ENCODE data around the gene SEC24C. TPM values are rescaled to one million over a fixed set of nuclear protein-coding genes. Genes with fewer than 3 reads are reported as not detected.
"Not testable (repeated sequence)": the region's sequence is repeated elsewhere in the genome, so short reads cannot be mapped to it uniquely, and the experiment has no call there.

The SEC24C gene
- polyA plus RNA-seq (2011; rRNA removed) (86.9 and 97.4 TPM in 2 replicates), polyA minus RNA-seq (2011; rRNA and poly(A)+ RNA removed) (141 and 180 TPM in 2 replicates)

- ChIA-PET CTCF (interaction anchor here (1.4 kb wide), 1 partner anchor 215 kb away, joined by 4 read pairs; no protein-coding TSS in a partner anchor), POLR2A (interaction anchor here (0.6 to 2.7 kb wide), 5 partner anchors 9 to 236 kb away, joined by 3 to 27 read pairs (median 4); a partner anchor contains a TSS)
- DNase-seq (ENCODE audit: low read depth, low spot score) = peak; percentile 90
- no peak for TF ChIP-seq CTCF (IDR thresholded peaks at IDR 0.05; ENCODE audit: low read depth, low read length)
- no peaks in the 10 kb centered on the region for H3K27me3 ChIP-seq (ENCODE audit: control insufficient read depth, insufficient read depth, low read length)
- H3K4me3 ChIP-seq (ENCODE audit: low read depth, low read length) = peak within 1 kb of the TSS; percentile 96
- peak within 1 kb of the TSS; percentile 96 for H3K27ac ChIP-seq (ENCODE audit: low read depth, low read length)
- H3K9me3 ChIP-seq (ENCODE audit: control insufficient read depth, insufficient read depth, low read length) = no peaks in the 10 kb centered on the region
Observed at GRCh38 chr10:73743905-73744663, at the start of gene SEC24C. TSS of gene SEC24C (plus strand) at chr10:73744372. CDS start at chr10:73746833, 2,461 bp downstream.

GRCh38 chr10:73695302-73695701 lies 48.9 kb upstream of the SEC24C start:
- H3K27me3 ChIP-seq (ENCODE audit: control insufficient read depth, insufficient read depth, low read length); DNase-seq (ENCODE audit: low read depth, low spot score); POLR2A ChIA-PET; H3K4me3 ChIP-seq (ENCODE audit: low read depth, low read length); H3K9me3 ChIP-seq (ENCODE audit: control insufficient read depth, insufficient read depth, low read length); CTCF ChIA-PET; H3K27ac ChIP-seq (ENCODE audit: low read depth, low read length): not testable (repeated sequence)

GRCh38 chr10:73697675-73698159 lies 46.5 kb upstream of the SEC24C start, which contains the start of gene AGAP5:
TSS of gene AGAP5 (minus strand) at chr10:73698109. CDS start at chr10:73697755, 354 bp downstream.
- H3K9me3 ChIP-seq (ENCODE audit: control insufficient read depth, insufficient read depth, low read length); H3K27me3 ChIP-seq (ENCODE audit: control insufficient read depth, insufficient read depth, low read length); DNase-seq (ENCODE audit: low read depth, low spot score); H3K27ac ChIP-seq (ENCODE audit: low read depth, low read length); CTCF ChIA-PET; POLR2A ChIA-PET; H3K4me3 ChIP-seq (ENCODE audit: low read depth, low read length): not testable (repeated sequence)

GRCh38 chr10:73698819-73699218 lies 45.4 kb upstream of the SEC24C start:
- POLR2A ChIA-PET; CTCF ChIA-PET; H3K27ac ChIP-seq (ENCODE audit: low read depth, low read length); DNase-seq (ENCODE audit: low read depth, low spot score); H3K4me3 ChIP-seq (ENCODE audit: low read depth, low read length); H3K9me3 ChIP-seq (ENCODE audit: control insufficient read depth, insufficient read depth, low read length); H3K27me3 ChIP-seq (ENCODE audit: control insufficient read depth, insufficient read depth, low read length): not testable (repeated sequence)

- H3K27me3 ChIP-seq (ENCODE audit: control insufficient read depth, insufficient read depth, low read length); CTCF ChIA-PET; POLR2A ChIA-PET; H3K9me3 ChIP-seq (ENCODE audit: control insufficient read depth, insufficient read depth, low read length); H3K4me3 ChIP-seq (ENCODE audit: low read depth, low read length); DNase-seq (ENCODE audit: low read depth, low spot score); H3K27ac ChIP-seq (ENCODE audit: low read depth, low read length): not testable (repeated sequence)
Observed at GRCh38 chr10:73703924-73704323, 40.2 kb upstream of the SEC24C start.

- POLR2A ChIA-PET; H3K27me3 ChIP-seq (ENCODE audit: control insufficient read depth, insufficient read depth, low read length): not testable (repeated sequence)
Observed at GRCh38 chr10:73705506-73706072, 38.6 kb upstream of the SEC24C start.

GRCh38 chr10:73706488-73706887 lies 37.7 kb upstream of the SEC24C start:
- H3K9me3 ChIP-seq (ENCODE audit: control insufficient read depth, insufficient read depth, low read length); H3K27me3 ChIP-seq (ENCODE audit: control insufficient read depth, insufficient read depth, low read length); H3K4me3 ChIP-seq (ENCODE audit: low read depth, low read length); DNase-seq (ENCODE audit: low read depth, low spot score); H3K27ac ChIP-seq (ENCODE audit: low read depth, low read length); POLR2A ChIA-PET: not testable (repeated sequence)
- CTCF ChIA-PET = interaction anchor here (0.9 kb wide), 1 partner anchor 177 kb away, joined by 4 read pairs; no protein-coding TSS in a partner anchor

More at GRCh38 chr10:73705506-73706072, 38.6 kb upstream of the SEC24C start:
- not testable (repeated sequence) for H3K9me3 ChIP-seq (ENCODE audit: control insufficient read depth, insufficient read depth, low read length); DNase-seq (ENCODE audit: low read depth, low spot score); H3K4me3 ChIP-seq (ENCODE audit: low read depth, low read length); H3K27ac ChIP-seq (ENCODE audit: low read depth, low read length)
- CTCF ChIA-PET = interaction anchor here (0.9 kb wide), 1 partner anchor 176 kb away, joined by 4 read pairs; no protein-coding TSS in a partner anchor

GRCh38 chr10:73707628-73708027 lies 36.5 kb upstream of the SEC24C start:
- H3K9me3 ChIP-seq (ENCODE audit: control insufficient read depth, insufficient read depth, low read length); DNase-seq (ENCODE audit: low read depth, low spot score); CTCF ChIA-PET; H3K4me3 ChIP-seq (ENCODE audit: low read depth, low read length); H3K27me3 ChIP-seq (ENCODE audit: control insufficient read depth, insufficient read depth, low read length); H3K27ac ChIP-seq (ENCODE audit: low read depth, low read length); POLR2A ChIA-PET: not testable (repeated sequence)

- DNase-seq (ENCODE audit: low read depth, low spot score); H3K9me3 ChIP-seq (ENCODE audit: control insufficient read depth, insufficient read depth, low read length); H3K4me3 ChIP-seq (ENCODE audit: low read depth, low read length); CTCF ChIA-PET; POLR2A ChIA-PET; H3K27me3 ChIP-seq (ENCODE audit: control insufficient read depth, insufficient read depth, low read length); H3K27ac ChIP-seq (ENCODE audit: low read depth, low read length): not testable (repeated sequence)
Observed at GRCh38 chr10:73708122-73708521, 36.0 kb upstream of the SEC24C start.

GRCh38 chr10:73711683-73712082 lies 32.5 kb upstream of the SEC24C start:
- H3K27ac ChIP-seq (ENCODE audit: low read depth, low read length); CTCF ChIA-PET; POLR2A ChIA-PET; DNase-seq (ENCODE audit: low read depth, low spot score); H3K4me3 ChIP-seq (ENCODE audit: low read depth, low read length); H3K9me3 ChIP-seq (ENCODE audit: control insufficient read depth, insufficient read depth, low read length); H3K27me3 ChIP-seq (ENCODE audit: control insufficient read depth, insufficient read depth, low read length): not testable (repeated sequence)

- CTCF ChIA-PET; H3K27ac ChIP-seq (ENCODE audit: low read depth, low read length); POLR2A ChIA-PET; DNase-seq (ENCODE audit: low read depth, low spot score); H3K4me3 ChIP-seq (ENCODE audit: low read depth, low read length); H3K27me3 ChIP-seq (ENCODE audit: control insufficient read depth, insufficient read depth, low read length); H3K9me3 ChIP-seq (ENCODE audit: control insufficient read depth, insufficient read depth, low read length): not testable (repeated sequence)
Observed at GRCh38 chr10:73713912-73714311, 30.3 kb upstream of the SEC24C start.
